ENCODE results near the gene CPTP. TPM values are rescaled to one million over a fixed set of nuclear protein-coding genes. Genes with fewer than 3 reads are reported as not detected.

CPTP gene
- total RNA-seq, 1 donor from 2014 or later, result 71.3 TPM

DNA sequence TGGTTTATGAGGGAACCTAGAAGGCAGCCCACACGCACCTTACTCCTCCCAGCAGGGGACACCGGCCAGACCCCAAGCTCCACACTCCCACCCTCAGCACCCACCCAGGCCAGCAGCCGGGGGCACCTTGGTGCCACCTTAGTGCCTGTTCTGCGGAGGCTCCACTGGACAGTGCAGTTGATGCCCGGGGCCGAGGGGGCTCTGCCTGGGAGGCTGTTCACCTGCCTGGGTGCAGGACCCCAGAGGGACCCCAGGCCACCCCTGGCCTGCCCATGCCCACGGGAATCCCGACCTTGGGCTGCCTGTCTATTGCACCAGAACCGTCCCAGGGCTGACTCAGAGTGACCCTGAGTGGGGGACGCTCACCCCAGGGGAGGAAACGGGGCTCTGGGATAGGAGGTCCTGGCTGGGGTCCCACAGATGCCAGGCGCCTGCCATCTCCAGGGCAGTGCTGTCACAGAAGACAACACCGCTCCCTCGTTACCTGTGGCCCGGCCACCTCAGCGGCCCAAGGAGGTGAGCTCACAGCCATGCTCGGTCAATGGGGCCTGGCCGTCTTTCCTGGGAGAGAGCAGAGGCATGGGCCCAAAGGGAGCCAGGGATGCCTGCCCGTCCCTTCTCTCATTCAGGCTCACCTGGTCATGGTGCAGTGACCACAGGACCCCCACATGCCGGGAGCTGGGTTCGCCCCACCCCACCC, 43.7 kb upstream of the CPTP start:
- DNase-seq (ENCODE audit: low spot score in 2 of 2), result no peak
- Histone ChIP-seq H3K4me1 (no peaks in the 10 kb centered on the region), H3K27me3 (no peaks in the 10 kb centered on the region), H3K4me3 (no peak overlapping the region), H3K27ac (no peak overlapping the region), H3K9me3 (no peaks in the 10 kb centered on the region), H3K36me3 (no peaks in the 10 kb centered on the region)
- TF ChIP-seq, protein P1, sequence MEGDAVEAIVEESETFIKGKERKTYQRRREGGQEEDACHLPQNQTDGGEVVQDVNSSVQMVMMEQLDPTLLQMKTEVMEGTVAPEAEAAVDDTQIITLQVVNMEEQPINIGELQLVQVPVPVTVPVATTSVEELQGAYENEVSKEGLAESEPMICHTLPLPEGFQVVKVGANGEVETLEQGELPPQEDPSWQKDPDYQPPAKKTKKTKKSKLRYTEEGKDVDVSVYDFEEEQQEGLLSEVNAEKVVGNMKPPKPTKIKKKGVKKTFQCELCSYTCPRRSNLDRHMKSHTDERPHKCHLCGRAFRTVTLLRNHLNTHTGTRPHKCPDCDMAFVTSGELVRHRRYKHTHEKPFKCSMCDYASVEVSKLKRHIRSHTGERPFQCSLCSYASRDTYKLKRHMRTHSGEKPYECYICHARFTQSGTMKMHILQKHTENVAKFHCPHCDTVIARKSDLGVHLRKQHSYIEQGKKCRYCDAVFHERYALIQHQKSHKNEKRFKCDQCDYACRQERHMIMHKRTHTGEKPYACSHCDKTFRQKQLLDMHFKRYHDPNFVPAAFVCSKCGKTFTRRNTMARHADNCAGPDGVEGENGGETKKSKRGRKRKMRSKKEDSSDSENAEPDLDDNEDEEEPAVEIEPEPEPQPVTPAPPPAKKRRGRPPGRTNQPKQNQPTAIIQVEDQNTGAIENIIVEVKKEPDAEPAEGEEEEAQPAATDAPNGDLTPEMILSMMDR (IDR thresholded peaks at IDR 0.05), result no peak
- intact Hi-C loops (cut with DNase I), result no loop called here

DNA sequence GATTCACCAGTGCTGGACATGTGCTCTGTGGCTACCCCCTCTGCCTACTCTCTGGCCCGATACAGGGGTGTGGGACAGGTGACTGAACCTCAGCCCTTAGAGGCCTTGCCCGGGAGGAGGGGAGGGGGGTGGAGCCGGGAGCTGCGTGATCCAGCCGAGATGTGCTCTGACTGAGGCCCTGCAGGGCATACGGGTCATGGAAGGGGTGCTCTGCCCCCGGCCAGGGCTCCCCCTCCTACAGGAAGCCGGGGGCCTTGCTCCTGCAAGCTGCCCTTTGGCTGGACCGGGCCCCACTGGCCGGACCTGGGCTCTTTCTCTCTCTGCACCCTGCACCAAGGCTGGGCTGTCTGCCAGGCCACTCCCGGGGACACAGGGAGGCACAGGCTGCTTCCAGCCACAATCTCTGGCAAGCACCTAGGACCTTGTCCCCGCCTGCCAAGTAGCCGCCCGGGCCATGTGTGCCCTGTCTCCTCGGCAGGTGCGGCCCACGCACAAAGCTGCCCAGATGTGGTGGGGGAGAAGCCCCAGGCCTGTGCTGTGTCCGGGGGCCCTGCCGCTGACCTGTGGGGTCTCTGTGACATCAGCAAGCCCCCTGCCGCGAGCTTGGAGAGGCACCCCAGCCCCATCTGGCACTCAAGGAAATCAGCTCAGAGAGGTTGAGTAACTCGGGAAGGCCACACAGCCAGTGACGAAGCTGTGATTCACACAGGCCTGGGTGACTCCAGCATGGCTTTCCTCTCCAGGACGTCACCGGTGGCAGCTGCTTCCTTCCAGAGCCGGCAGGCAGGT, 42.9 kb upstream of the CPTP start:
- H3K4me3 ChIP-seq, result no peak overlapping the region
- H3K9me3 ChIP-seq, result no peaks in the 10 kb centered on the region
- TF ChIP-seq, protein P1 (IDR thresholded peaks at IDR 0.05), result no peak
- H3K4me1 ChIP-seq, result no peaks in the 10 kb centered on the region
- intact Hi-C loops (cut with DNase I), result no loop called here
- no peak for DNase-seq (ENCODE audit: low spot score in 2 of 2)
- H3K27ac ChIP-seq, result no peak overlapping the region
- no peaks in the 10 kb centered on the region for H3K27me3 ChIP-seq
- no peaks in the 10 kb centered on the region for H3K36me3 ChIP-seq

DNA sequence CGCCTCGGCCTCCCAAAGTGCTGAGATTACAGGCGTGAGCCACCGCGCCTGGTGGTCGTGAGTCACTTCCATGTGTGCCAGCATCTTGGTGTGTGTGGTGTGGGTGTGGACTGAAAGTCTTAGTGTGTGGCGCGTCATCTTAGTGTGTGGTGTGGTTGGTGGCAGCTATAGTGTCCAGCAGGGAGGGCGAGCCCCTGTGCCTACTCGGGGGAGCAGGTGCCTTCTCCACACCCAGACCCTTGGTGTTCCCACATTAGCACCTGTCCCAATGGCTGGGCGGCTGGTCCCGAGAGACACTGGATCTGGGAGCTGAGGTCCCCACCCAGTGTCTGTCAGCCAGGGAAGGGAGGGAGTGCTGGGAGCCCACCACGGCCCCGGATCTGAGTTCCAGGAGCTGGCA, 41.6 kb upstream of the CPTP start:
- Histone ChIP-seq H3K36me3 (no peaks in the 10 kb centered on the region), H3K4me3 (no peak overlapping the region), H3K27ac (no peak overlapping the region), H3K27me3 (no peaks in the 10 kb centered on the region), H3K4me1 (no peaks in the 10 kb centered on the region), H3K9me3 (no peaks in the 10 kb centered on the region)
- no peak for DNase-seq (ENCODE audit: low spot score in 2 of 2)
- TF ChIP-seq, protein P1 (IDR thresholded peaks at IDR 0.05), result no peak
- intact Hi-C loops (cut with DNase I), result no loop called here

DNA sequence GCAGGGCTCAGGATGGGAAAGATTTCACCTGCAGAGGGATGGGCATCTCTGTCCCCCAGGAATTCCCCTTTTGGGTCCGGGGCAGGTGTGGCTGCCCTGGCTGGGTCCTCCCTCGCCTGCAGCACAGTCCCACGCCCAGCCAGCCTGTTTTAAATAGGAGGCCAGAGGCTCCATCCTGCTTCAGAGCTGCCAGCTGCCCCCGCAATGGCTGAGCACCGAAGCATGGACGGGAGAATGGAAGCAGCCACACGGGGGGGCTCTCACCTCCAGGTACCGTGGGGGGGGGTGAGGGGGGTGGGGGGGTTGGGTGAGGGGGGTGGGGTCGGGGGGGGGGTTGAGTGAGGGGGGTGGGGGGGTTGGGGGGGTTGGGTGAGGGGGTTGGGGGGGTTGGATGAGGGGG, 40.8 kb upstream of the CPTP start:
- Histone ChIP-seq H3K36me3 (no peaks in the 10 kb centered on the region), H3K27ac (no peak overlapping the region), H3K4me1 (no peaks in the 10 kb centered on the region), H3K4me3 (no peak overlapping the region), H3K9me3 (no peaks in the 10 kb centered on the region), H3K27me3 (no peaks in the 10 kb centered on the region)
- intact Hi-C loops (cut with DNase I), result no loop called here
- no peak for DNase-seq (ENCODE audit: low spot score in 2 of 2)
- TF ChIP-seq, protein P1 (IDR thresholded peaks at IDR 0.05), result no peak

DNA sequence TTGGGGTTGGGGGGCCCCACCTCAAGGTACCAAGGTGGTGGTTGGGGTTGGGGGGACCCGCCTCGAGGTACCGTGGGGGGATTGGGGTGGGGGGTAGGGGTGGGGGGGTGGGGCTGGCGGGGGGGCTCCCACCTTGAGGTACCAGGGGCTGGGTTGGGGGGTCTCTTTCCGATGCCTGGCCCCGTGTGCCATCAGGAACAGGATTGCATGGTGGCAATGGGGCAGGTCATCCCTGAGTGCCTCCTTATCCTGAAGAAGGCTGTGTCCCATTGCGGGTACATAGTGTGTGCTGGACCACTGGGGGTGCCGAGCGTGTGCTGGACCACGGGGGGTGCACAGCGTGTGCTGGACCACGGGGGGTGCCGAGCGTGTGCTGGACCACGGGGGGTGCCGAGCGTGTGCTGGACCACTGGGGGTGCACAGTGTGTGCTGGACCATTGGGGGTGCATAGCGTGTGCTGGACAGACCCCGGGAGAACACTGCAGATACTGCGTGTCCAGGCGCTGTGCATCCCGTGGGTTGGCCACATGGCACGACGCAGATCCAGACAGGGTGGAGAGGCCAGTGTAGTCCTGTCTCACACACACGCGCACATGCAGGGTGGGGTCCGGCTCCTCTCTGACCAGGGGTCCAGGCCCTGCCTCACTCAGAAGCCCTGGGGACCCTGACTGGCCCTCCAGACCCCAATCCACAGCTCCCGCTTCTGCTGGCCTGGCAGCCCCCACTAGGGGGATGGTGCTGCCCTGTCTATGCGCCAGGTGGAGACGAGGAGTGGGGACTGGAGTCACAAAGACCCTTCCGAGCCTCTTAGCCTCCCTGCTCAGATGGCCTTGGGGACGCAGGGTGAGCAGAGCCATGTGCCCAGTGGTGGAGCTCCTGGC, 40.1 kb upstream of the CPTP start:
- DNase-seq (ENCODE audit: low spot score in 2 of 2), result no peak

More for the DNA sequence above, 40.1 kb upstream of the CPTP start:
- Histone ChIP-seq H3K36me3 (no peaks in the 10 kb centered on the region), H3K27ac (no peak overlapping the region), H3K4me1 (no peaks in the 10 kb centered on the region), H3K27me3 (no peaks in the 10 kb centered on the region), H3K4me3 (no peak overlapping the region), H3K9me3 (no peaks in the 10 kb centered on the region)
- intact Hi-C loops (cut with DNase I), result no loop called here
- TF ChIP-seq, protein P1 (IDR thresholded peaks at IDR 0.05), result no peak
